K562 (cell line): ENCODE data around the gene GRIA3. TPM values are rescaled to one million over a fixed set of nuclear protein-coding genes. Genes with fewer than 3 reads are reported as not detected.

ENCODE experiments used
- ATAC-seq: fragments of 200-7000 bp; cut with Tn5 transposase; 3 replicates; pipeline ENCODE4 v1.9.1; 2020; ENCODE audit warnings: moderate library complexity
- BruUV-seq: library from RNA; stranded (reverse); fragments of 400-500 nt; replicated peaks from 2 replicates; lab custom pipeline; 2021; lab: Mats Ljungman, UMichigan
- CTCF ChIA-PET: fragments of 300-600 bp; formaldehyde crosslinking; extraction: SDS; loops from one replicate; lab custom pipeline; 2021; ENCODE audit warnings: low intra/inter-chr PET ratio; lab: Yijun Ruan, JAX
- POLR2A ChIA-PET: fragments of 300-600, 350-650 bp; sonication (Branson Sonifier 250); formaldehyde crosslinking; extraction: SDS; loops from one replicate; lab custom pipeline; 2021; ENCODE audit warnings: antibody characterized with exemption, inconsistent platforms; lab: Yijun Ruan, JAX
- DNase-seq, 4 experiments: peaks; one replicate each; pipeline versions ENCODE4 v3.0.0 to v3.0.0-alpha.2; 2011 to 2018; ENCODE audit warnings: low spot score in 3 of 4, mixed read lengths in 3 of 4; ENCODE audit errors: extremely low read depth in 1 of 4
- FAIRE-seq: peaks from 2 replicates; lab custom pipeline; 2011; peaks lifted over from hg19 to GRCh38; lab: Jason Lieb, UNC
- H2AFZ ChIP-seq: 2 replicates; pipeline ENCODE4 v1.6.0; 2011; ENCODE audit warnings: low read depth, low read length, control low read depth, inconsistent platforms
- H3K27ac ChIP-seq: fragments of 200-600 bp; 3 replicates; pipeline ENCODE4 v1.8.0; 2011; ENCODE audit warnings: low read depth, mild to moderate bottlenecking, control low read depth, inconsistent platforms, low read length, moderate library complexity, mixed read lengths; ENCODE audit errors: extremely low read depth
- H3K27me3 ChIP-seq, 2 experiments: fragments of 300-600 bp in 1 of 2; 2 replicates in 1 of 2; 3 replicates in 1 of 2; pipeline versions ENCODE4 v1.6.0 to v1.8.0; 2011; ENCODE audit warnings: inconsistent platforms in 2 of 2, low read length in 2 of 2, mild to moderate bottlenecking in 1 of 2, mixed read lengths in 1 of 2, moderate library complexity in 1 of 2; ENCODE audit not compliant: control insufficient read depth in 2 of 2, insufficient read depth in 2 of 2
- H3K36me3 ChIP-seq: fragments of 300-600 bp; 3 replicates; pipeline ENCODE4 v1.8.0; 2011; ENCODE audit warnings: mild to moderate bottlenecking, low read length, inconsistent platforms; ENCODE audit not compliant: control insufficient read depth, insufficient read depth
- H3K4me1 ChIP-seq, 2 experiments: fragments of 200-600 bp in 1 of 2; replicated peaks in 1 of 2; 2 replicates in 1 of 2; 3 replicates in 1 of 2; pipeline versions ENCODE4 v1.5.1 to v1.8.0; 2011; ENCODE audit warnings: inconsistent platforms in 2 of 2, low read length in 2 of 2, mild to moderate bottlenecking in 1 of 2, mixed read lengths in 1 of 2, moderate library complexity in 1 of 2; ENCODE audit not compliant: control insufficient read depth in 2 of 2, insufficient read depth in 2 of 2
- H3K4me2 ChIP-seq: 2 replicates; pipeline ENCODE4 v1.6.1; 2011; ENCODE audit warnings: low read length, control low read depth, inconsistent platforms, mixed read lengths; ENCODE audit not compliant: insufficient read depth
- H3K4me3 ChIP-seq: fragments of 200-600 bp; sonication (generic), shearing (Covaris generic); 2 replicates; pipeline ENCODE4 v1.5.1; 2016; ENCODE audit warnings: control low read depth, inconsistent platforms
- H3K79me2 ChIP-seq: fragments of 200-600 bp; 3 replicates; pipeline ENCODE4 v1.8.0; 2011; ENCODE audit warnings: low read length, inconsistent platforms; ENCODE audit not compliant: control insufficient read depth, insufficient read depth
- H3K9ac ChIP-seq, 2 experiments: 2 replicates each; pipeline versions ENCODE4 v1.6.0 to v1.6.1; 2011; ENCODE audit warnings: low read depth in 2 of 2, low read length in 2 of 2, control low read depth in 1 of 2, inconsistent platforms in 1 of 2, mild to moderate bottlenecking in 1 of 2, mixed read lengths in 1 of 2; ENCODE audit not compliant: insufficient read depth in 1 of 2
- H3K9me1 ChIP-seq: one replicate; pipeline ENCODE4 v1.6.0; 2011; ENCODE audit warnings: inconsistent platforms, mild to moderate bottlenecking, low read length, moderate library complexity; ENCODE audit not compliant: control insufficient read depth, insufficient read depth
- H3K9me3 ChIP-seq: replicated peaks from 2 replicates; pipeline ENCODE4 v1.5.1; 2011; ENCODE audit warnings: low read depth, low read length, inconsistent platforms; ENCODE audit not compliant: control insufficient read depth, insufficient read depth
- H4K20me1 ChIP-seq: replicated peaks from 2 replicates; pipeline ENCODE4 v1.6.1; 2011; ENCODE audit warnings: low read length, inconsistent platforms, mixed read lengths; ENCODE audit not compliant: control insufficient read depth, insufficient read depth
- CREBBP ChIP-seq: IDR thresholded peaks from one replicate; pipeline ENCODE4 v1.6.1; 2012; ENCODE audit warnings: low read depth, mild to moderate bottlenecking, control low read depth, inconsistent platforms, low read length
- GATAD2A ChIP-seq: fragments of 450-650 bp; IDR thresholded peaks from 2 replicates; pipeline ENCODE4 v1.6.1; 2017
- GTF2E2 ChIP-seq: fragments of 200-800 bp; sonication (Bioruptor generic); IDR thresholded peaks from 2 replicates; pipeline ENCODE4 v1.6.1; 2016; ENCODE audit warnings: missing genetic modification characterization, missing compliant biosample characterization
- MCM5 ChIP-seq: fragments of 450-650 bp; IDR thresholded peaks from 2 replicates; pipeline ENCODE4 v1.6.1; 2016; ENCODE audit warnings: low read depth
- MEF2A ChIP-seq: IDR thresholded peaks from 2 replicates; pipeline ENCODE4 v1.6.1; 2011; ENCODE audit warnings: low read depth, mild to moderate bottlenecking, low read length, moderate library complexity; ENCODE audit not compliant: control insufficient read depth
- PYGO2 ChIP-seq: fragments of 450-650 bp; IDR thresholded peaks from 2 replicates; pipeline ENCODE4 v1.6.1; 2016; ENCODE audit warnings: mild to moderate bottlenecking, missing genetic modification characterization, moderate library complexity, missing compliant biosample characterization
- TCFL5 ChIP-seq: fragments of 250-450 bp; sonication (Bioruptor Pico); conservative IDR thresholded peaks from 2 replicates; pipeline ENCODE4 v1.6.1; 2021; ENCODE audit warnings: mild to moderate bottlenecking, moderate library complexity, matching md5 sums
- WGBS: fragments of 100-300 bp; shearing (Covaris generic); methylation state at CpG from one replicate; pipeline ENCODE4 v1.1.6; 2016; ENCODE audit warnings: low coverage, mixed read lengths; ENCODE audit not compliant: insufficient coverage; ENCODE audit errors: missing lambda C conversion rate; 5-methylcytosine and 5-hydroxymethylcytosine counted together
- in situ Hi-C: fragments of 300-500 bp; cut with MboI; formaldehyde crosslinking; loops from 4 replicates; pipeline ENCODE4 v1.15.0; 2018; ENCODE audit warnings: inconsistent platforms, mixed read lengths
- intact Hi-C: fragments of 100-400 bp; cut with micrococcal nuclease; formaldehyde crosslinking; loops from 2 replicates; pipeline ENCODE4 v1.14.2; 2022
- polyA plus RNA-seq, 8 experiments: library from polyadenylated mRNA; depleted of rRNA in 4 of 8; stranded (reverse) in 5 of 8; unstranded in 3 of 8; fragments of >200 nt; fragmentation: Nextera tagmentation in 2 of 8; fragmentation: Illumina TruSeq in 1 of 8; extraction: Ambion mirVana in 2 of 8; extraction: Trizol in 1 of 8; gene quantifications; 2 replicates each; pipeline versions ENCODE4 v1.2.1 to v1.2.3, GENCODE V29; 2011 to 2014; ENCODE audit warnings: inconsistent platforms in 1 of 8, missing spikeins in 1 of 8
- total RNA-seq, 7 experiments: library from RNA; depleted of rRNA in 6 of 7; stranded (reverse); fragments of >200 nt in 6 of 7; fragmentation: Illumina TruSeq in 2 of 7; extraction: Trizol in 2 of 7; gene quantifications; 2 replicates each; pipeline versions ENCODE4 v1.2.1 to v1.2.3, GENCODE V29; 2011 to 2021; ENCODE audit warnings: low replicate concordance in 1 of 7
- TF ChIP-seq, protein P1 (sequence below): sonication (generic); IDR thresholded peaks from 2 replicates; pipeline ENCODE4 v1.6.1; 2016

The GRIA3 gene
- total and polyA plus RNA-seq, 9 of the 15 experiments (the other 6 are each of a cell fraction or from before 2014, with no cell fraction given), result 0.10 TPM; not detected in 8

DNA sequence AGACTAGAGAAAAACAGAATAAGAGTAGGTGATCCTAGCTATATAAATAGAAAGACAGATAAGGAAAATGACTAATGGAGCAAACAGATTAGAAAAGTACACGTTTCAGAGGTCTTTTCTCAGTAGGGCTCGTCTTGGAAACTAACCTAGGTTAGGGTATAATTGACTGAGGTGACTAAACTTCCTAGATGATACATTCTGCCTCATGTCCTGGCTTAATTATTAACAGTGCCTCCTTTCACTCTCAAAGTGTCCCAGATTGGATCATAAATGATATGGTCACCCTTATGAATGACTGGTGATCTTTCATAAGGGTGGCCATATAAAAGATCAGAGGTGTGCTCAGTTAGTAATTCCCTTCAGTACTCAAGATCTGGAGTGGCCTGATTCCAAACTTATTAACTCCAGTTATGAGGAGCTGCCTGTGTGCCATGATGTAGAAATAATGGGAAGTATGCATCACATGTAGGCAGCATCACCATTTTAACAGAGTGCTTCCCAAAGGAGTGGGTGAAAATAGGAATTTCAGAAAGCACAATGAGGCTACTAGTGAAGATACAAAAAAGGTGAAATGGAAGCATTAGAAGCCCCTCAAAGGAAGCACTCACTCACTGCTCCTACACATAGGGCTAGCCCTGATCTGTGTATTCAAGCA is 14.7 kb upstream of the GRIA3 start:
- FAIRE-seq, result no peak

More for the DNA sequence above, 14.7 kb upstream of the GRIA3 start:
- Histone ChIP-seq H3K9me1 (no peaks in the 10 kb centered on the region), H3K27me3 (no peaks in the 10 kb centered on the region), H3K4me2 (no peak overlapping the region), H3K79me2 (no peaks in the 10 kb centered on the region), H3K4me1 (no peaks in the 10 kb centered on the region; a peak in 1 of 5 replicates), H2AFZ (0 out of 2 replicates have a peak overlapping the region, but pooled peaks have one; percentile 15), H3K4me3 (no peak overlapping the region), H3K27ac (peak overlapping the region; percentile 15; the same call in 1 of the 3 replicates), H3K9me3 (no peaks in the 10 kb centered on the region), H4K20me1 (no peaks in the 10 kb centered on the region), H3K9ac (no peak overlapping the region), H3K36me3 (no peaks in the 10 kb centered on the region)
- no peak for ATAC-seq
- WGBS, result 0% methylated on average over 2 of the region's 2 CpGs
- ChIA-PET POLR2A (no interaction called here), CTCF (no interaction called here)
- BruUV-seq, result no TSS peak
- in situ Hi-C loops (no loop called here), intact Hi-C loops (no loop called here)
- no peak for DNase-seq
- TF ChIP-seq, protein P1, sequence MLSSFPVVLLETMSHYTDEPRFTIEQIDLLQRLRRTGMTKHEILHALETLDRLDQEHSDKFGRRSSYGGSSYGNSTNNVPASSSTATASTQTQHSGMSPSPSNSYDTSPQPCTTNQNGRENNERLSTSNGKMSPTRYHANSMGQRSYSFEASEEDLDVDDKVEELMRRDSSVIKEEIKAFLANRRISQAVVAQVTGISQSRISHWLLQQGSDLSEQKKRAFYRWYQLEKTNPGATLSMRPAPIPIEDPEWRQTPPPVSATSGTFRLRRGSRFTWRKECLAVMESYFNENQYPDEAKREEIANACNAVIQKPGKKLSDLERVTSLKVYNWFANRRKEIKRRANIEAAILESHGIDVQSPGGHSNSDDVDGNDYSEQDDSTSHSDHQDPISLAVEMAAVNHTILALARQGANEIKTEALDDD, result peak; percentile 74; the same call in 1 of the 2 replicates
- TF ChIP-seq GTF2E2 (tag) (no peak), PYGO2 (tag) (no peak), MEF2A (peak; percentile 25; the same call in 1 of the 2 replicates), TCFL5 (CRISPR knock-in tag) (no peak), GATAD2A (no peak), CREBBP (no peak), MCM5 (no peak)
